A549 (cell line): Measurements from ENCODE around the gene KCNK7. TPM values are rescaled to one million over a fixed set of nuclear protein-coding genes. Genes with fewer than 3 reads are reported as not detected.

Source experiments
- ATAC-seq, 2 experiments: fragments of 200-7000 bp in 1 of 2; fragments of >200 bp in 1 of 2; cut with Nextera tagmentation in 1 of 2; cut with Tn5 transposase in 1 of 2; 3 replicates each; pipeline versions ENCODE4 v1.8.0 to v1.9.1; 2018 to 2020; ENCODE audit warnings: mild to moderate bottlenecking in 1 of 2, moderate library complexity in 1 of 2
- CTCF ChIA-PET: fragments of 300-600 bp; sonication (Branson Sonifier 250); formaldehyde crosslinking; extraction: SDS; loops from one replicate; lab custom pipeline; 2021; ENCODE audit warnings: antibody characterized with exemption, inconsistent platforms; lab: Yijun Ruan, JAX
- POLR2A ChIA-PET: fragments of 350-600 bp; formaldehyde crosslinking; extraction: SDS; loops from one replicate; lab custom pipeline; 2021; ENCODE audit warnings: antibody characterized with exemption, inconsistent platforms; lab: Yijun Ruan, JAX
- DNase-seq, 2 experiments: peaks; one replicate each; pipeline versions ENCODE4 v3.0.0 to v3.0.0-alpha.2; 2011 to 2016; ENCODE audit warnings: low read depth in 1 of 2, low spot score in 1 of 2
- FAIRE-seq: peaks from 2 replicates; lab custom pipeline; 2011; peaks lifted over from hg19 to GRCh38; lab: Jason Lieb, UNC
- H3K27ac ChIP-seq, 2 experiments: fragments of >200 bp; sonication (Bioruptor Twin); formaldehyde crosslinking; 3 replicates each; pipeline ENCODE4 v1.5.1; 2016 to 2017
- H3K4me1 ChIP-seq: fragments of >200 bp; sonication (Bioruptor Twin); formaldehyde crosslinking; 3 replicates; pipeline ENCODE4 v1.6.1; 2016
- H3K4me2 ChIP-seq: fragments of >200 bp; sonication (Bioruptor Twin); formaldehyde crosslinking; 3 replicates; pipeline ENCODE4 v1.6.1; 2016
- H3K4me3 ChIP-seq: fragments of >200 bp; sonication (Bioruptor Twin); formaldehyde crosslinking; 3 replicates; pipeline ENCODE4 v1.5.1; 2016
- H3K9me3 ChIP-seq: fragments of >200 bp; sonication (Bioruptor Twin); formaldehyde crosslinking; 3 replicates; pipeline ENCODE4 v1.6.1; 2016
- CEBPB ChIP-seq, 2 experiments: fragments of >200 bp in 1 of 2; sonication (Bioruptor Twin) in 1 of 2; formaldehyde crosslinking in 1 of 2; IDR thresholded peaks; 2 replicates each; pipeline ENCODE4 v1.6.1; 2012 to 2016
- EHF ChIP-seq: fragments of 250-450 bp; sonication (Bioruptor Pico); IDR thresholded peaks from 2 replicates; pipeline ENCODE4 v1.5.0; 2020; ENCODE audit warnings: mild to moderate bottlenecking
- FOSB ChIP-seq: fragments of 250-450 bp; sonication (Bioruptor Pico); IDR thresholded peaks from 2 replicates; pipeline ENCODE4 v1.5.0; 2020; ENCODE audit warnings: mild to moderate bottlenecking, moderate library complexity
- FOSL2 ChIP-seq, 2 experiments: fragments of 450-650 bp in 1 of 2; fragments of >200 bp in 1 of 2; sonication (Bioruptor Twin) in 1 of 2; formaldehyde crosslinking; IDR thresholded peaks; 2 replicates each; pipeline versions ENCODE4 v1.5.0 to v1.6.1; 2016 to 2020; ENCODE audit warnings: mild to moderate bottlenecking in 1 of 2, moderate library complexity in 1 of 2
- FOXS1 ChIP-seq: fragments of 250-450 bp; sonication (Bioruptor Pico); IDR thresholded peaks from 2 replicates; pipeline ENCODE4 v1.5.0; 2020; ENCODE audit warnings: mild to moderate bottlenecking, moderate library complexity
- GATA3 ChIP-seq: IDR thresholded peaks from 2 replicates; pipeline ENCODE4 v1.6.1; 2012; ENCODE audit warnings: borderline replicate concordance
- HDAC2 ChIP-seq: fragments of 200-600 bp; sonication (generic); IDR thresholded peaks from 2 replicates; pipeline ENCODE4 v1.6.1; 2016
- JUN ChIP-seq, 2 experiments: fragments of >200 bp; sonication (Bioruptor Twin); formaldehyde crosslinking; IDR thresholded peaks; 2 replicates in 1 of 2; 3 replicates in 1 of 2; pipeline ENCODE4 v1.6.1; 2016 to 2017
- JUNB ChIP-seq: fragments of >200 bp; sonication (Bioruptor Twin); formaldehyde crosslinking; IDR thresholded peaks from 2 replicates; pipeline ENCODE4 v1.6.1; 2016
- KDM1A ChIP-seq: fragments of 200-600 bp; sonication (generic); IDR thresholded peaks from 2 replicates; pipeline ENCODE4 v1.6.1; 2016; ENCODE audit warnings: low read depth, mild to moderate bottlenecking
- KDM5A ChIP-seq: fragments of 200-600 bp; sonication (generic); IDR thresholded peaks from 2 replicates; pipeline ENCODE4 v1.6.1; 2016; ENCODE audit warnings: antibody characterized with exemption, mild to moderate bottlenecking
- PHF8 ChIP-seq: fragments of 200-600 bp; sonication (generic); IDR thresholded peaks from 2 replicates; pipeline ENCODE4 v1.6.1; 2016; ENCODE audit warnings: low read depth, mild to moderate bottlenecking, antibody characterized with exemption, moderate library complexity, borderline replicate concordance
- POLR2A ChIP-seq: IDR thresholded peaks from 2 replicates; pipeline ENCODE4 v1.6.1; 2012; ENCODE audit warnings: mild to moderate bottlenecking, low read length
- RNF2 ChIP-seq: fragments of 200-600 bp; sonication (generic); IDR thresholded peaks from 2 replicates; pipeline ENCODE4 v1.6.1; 2016; ENCODE audit warnings: low read depth, mild to moderate bottlenecking, antibody characterized with exemption, moderate library complexity, borderline replicate concordance
- TP53 ChIP-seq: fragments of 250-450 bp; sonication (Bioruptor Pico); IDR thresholded peaks from 2 replicates; pipeline ENCODE4 v1.5.0; 2021; ENCODE audit warnings: mild to moderate bottlenecking, moderate library complexity
- USF2 ChIP-seq: fragments of 450-650 bp; IDR thresholded peaks from 2 replicates; pipeline ENCODE4 v1.6.1; 2014; ENCODE audit warnings: antibody characterized with exemption
- WGBS: methylation state at CpG from one replicate; pipeline ENCODE4 v1.1.6; 2017; ENCODE audit errors: missing lambda C conversion rate; 5-methylcytosine and 5-hydroxymethylcytosine counted together
- polyA plus RNA-seq, 4 experiments: library from polyadenylated mRNA; depleted of rRNA in 3 of 4; stranded (reverse); fragments of >200 nt; fragmentation: RNase III in 1 of 4; extraction: RNeasy Plus Mini Kit Qiagen cat#74134 plus additional on column Dnase treatment in 1 of 4; gene quantifications; 2 replicates in 3 of 4; 3 replicates in 1 of 4; pipeline ENCODE4 v1.2.3, GENCODE V29; 2011 to 2017
- TF ChIP-seq, protein P1 (sequence below): fragments of 250-450 bp; sonication (Bioruptor Pico); IDR thresholded peaks from 2 replicates; pipeline ENCODE4 v1.5.0; 2021; ENCODE audit warnings: mild to moderate bottlenecking, moderate library complexity, borderline replicate concordance
- TF ChIP-seq, protein P2 (sequence below): IDR thresholded peaks from 2 replicates; pipeline ENCODE4 v1.6.1; 2012

The KCNK7 gene
- polyA plus RNA-seq, 2 of the 4 experiments (the other 2 are of a cell fraction), result 0.13 to 0.50 TPM

DNA sequence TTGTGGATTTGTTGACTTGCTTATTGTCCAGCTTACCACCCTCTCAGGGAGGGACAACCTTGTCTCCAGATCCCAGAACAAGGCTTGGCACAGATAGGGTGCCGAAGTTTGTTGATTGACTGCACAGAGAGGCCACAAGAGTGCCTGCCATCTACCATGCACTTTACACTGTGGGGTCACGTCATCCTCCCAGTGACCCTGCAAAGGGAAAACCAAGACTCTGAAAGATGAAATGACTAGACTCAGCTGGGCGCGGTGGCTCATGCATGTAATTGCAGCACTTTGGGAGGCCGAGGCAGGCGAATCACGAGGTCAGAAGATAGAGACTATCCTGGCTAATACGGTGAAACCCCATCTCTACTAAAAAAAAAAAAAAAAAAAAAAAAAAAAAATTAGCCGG lies 32.8 kb downstream of the KCNK7 start:
- Histone ChIP-seq H3K27ac (peak overlapping the region in 1 of 2 experiments; percentile 99; a peak in 1 of 6 replicates), H3K4me1 (peaks cover 42% of the 10 kb centered on the region), H3K4me3 (no peak overlapping the region)
- POLR2A ChIA-PET, result no interaction called here
- DNase-seq, result no peak
- CTCF ChIA-PET, result interaction anchor here (0.6 to 16.3 kb wide), 8 partner anchors 9 to 87 kb away, joined by 3 to 393 read pairs (median 8); partner anchors contain the start of genes FAM89B and ZNRD2
- no peak for FAIRE-seq
- ATAC-seq, result no peak
- TF ChIP-seq KDM5A, result no peak
- TF ChIP-seq JUNB, result no peak
- TF ChIP-seq, all 56 proteins: peak for 0
- Histone ChIP-seq H3K4me2 (no peak overlapping the region), H3K9me3 (no peaks in the 10 kb centered on the region)
- 89% methylated on average over 9 of the region's 9 CpGs for WGBS

- H3K4me2 ChIP-seq, result no peak overlapping the region; the same call in 2 of the 3 replicates
- ChIA-PET CTCF (interaction anchor here (0.7 to 16.3 kb wide), 6 partner anchors 10 to 52 kb away, joined by 4 to 393 read pairs (median 17); partner anchors contain the start of genes EHBP1L1, FAM89B and ZNRD2), POLR2A (interaction anchor here (4.1 kb wide), 1 partner anchor 9 kb away, joined by 51 read pairs; the partner anchor contains the start of genes FAM89B and ZNRD2)
- FAIRE-seq (no peak), DNase-seq (no peak), ATAC-seq (no peak)
- 87% methylated on average over 7 of the region's 7 CpGs for WGBS
- H3K4me3 ChIP-seq, result no peak overlapping the region
- TF ChIP-seq, protein P1, sequence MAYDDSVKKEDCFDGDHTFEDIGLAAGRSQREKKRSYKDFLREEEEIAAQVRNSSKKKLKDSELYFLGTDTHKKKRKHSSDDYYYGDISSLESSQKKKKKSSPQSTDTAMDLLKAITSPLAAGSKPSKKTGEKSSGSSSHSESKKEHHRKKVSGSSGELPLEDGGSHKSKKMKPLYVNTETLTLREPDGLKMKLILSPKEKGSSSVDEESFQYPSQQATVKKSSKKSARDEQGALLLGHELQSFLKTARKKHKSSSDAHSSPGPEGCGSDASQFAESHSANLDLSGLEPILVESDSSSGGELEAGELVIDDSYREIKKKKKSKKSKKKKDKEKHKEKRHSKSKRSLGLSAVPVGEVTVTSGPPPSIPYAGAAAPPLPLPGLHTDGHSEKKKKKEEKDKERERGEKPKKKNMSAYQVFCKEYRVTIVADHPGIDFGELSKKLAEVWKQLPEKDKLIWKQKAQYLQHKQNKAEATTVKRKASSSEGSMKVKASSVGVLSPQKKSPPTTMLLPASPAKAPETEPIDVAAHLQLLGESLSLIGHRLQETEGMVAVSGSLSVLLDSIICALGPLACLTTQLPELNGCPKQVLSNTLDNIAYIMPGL (CRISPR knock-in tag), result no peak
- TF ChIP-seq EHF (no peak), PHF8 (no peak), TP53 (CRISPR knock-in tag) (no peak), RNF2 (no peak), KDM1A (no peak), HDAC2 (no peak)
- peak overlapping the region; percentile 94 to 99; a peak in 4 of 6 replicates for H3K27ac ChIP-seq
- peaks cover 43% of the 10 kb centered on the region for H3K4me1 ChIP-seq
- H3K9me3 ChIP-seq, result no peaks in the 10 kb centered on the region
Observed at GRCh38 chr11:65562020-65562419, 33.6 kb downstream of the KCNK7 start.

GRCh38 chr11:65560555-65561418 lies 34.8 kb downstream of the KCNK7 start:
- Histone ChIP-seq H3K9me3 (no peaks in the 10 kb centered on the region), H3K27ac (peak overlapping the region; percentile 94 to 99), H3K4me2 (peak overlapping the region; percentile 98), H3K4me3 (no peak overlapping the region), H3K4me1 (peaks cover 52% of the 10 kb centered on the region)
- peak; percentile 74 to 86 for DNase-seq
- FAIRE-seq, result peak; percentile 59
- CTCF ChIA-PET, result interaction anchor here (0.8 to 16.3 kb wide), 10 partner anchors 9 to 146 kb away, joined by 3 to 393 read pairs (median 6); partner anchors contain the start of genes FAM89B and ZNRD2
- POLR2A ChIA-PET, result interaction anchor here (0.5 to 4.1 kb wide), 10 partner anchors 8 to 140 kb away, joined by 3 to 51 read pairs (median 4); partner anchors contain the start of genes FAM89B, PCNX3, SCYL1 and ZNRD2
- TF ChIP-seq HDAC2 (no peak), POLR2A (peak; percentile 45; the same call in 1 of the 2 replicates), FOSL2 (IDR thresholded peaks at IDR 0.05) (no peak), FOSL2 (CRISPR knock-in tag; IDR thresholded peaks at IDR 0.05) (peak; percentile 16; the same call in 1 of the 2 replicates), GATA3 (0 out of 2 replicates have a peak, but pooled peaks have one; percentile 7), CEBPB (IDR thresholded peaks at IDR 0.05) (no peak)
- ATAC-seq, result peak; percentile 52 to 67
- WGBS, result 10% methylated on average over 14 of the region's 15 CpGs

DNA sequence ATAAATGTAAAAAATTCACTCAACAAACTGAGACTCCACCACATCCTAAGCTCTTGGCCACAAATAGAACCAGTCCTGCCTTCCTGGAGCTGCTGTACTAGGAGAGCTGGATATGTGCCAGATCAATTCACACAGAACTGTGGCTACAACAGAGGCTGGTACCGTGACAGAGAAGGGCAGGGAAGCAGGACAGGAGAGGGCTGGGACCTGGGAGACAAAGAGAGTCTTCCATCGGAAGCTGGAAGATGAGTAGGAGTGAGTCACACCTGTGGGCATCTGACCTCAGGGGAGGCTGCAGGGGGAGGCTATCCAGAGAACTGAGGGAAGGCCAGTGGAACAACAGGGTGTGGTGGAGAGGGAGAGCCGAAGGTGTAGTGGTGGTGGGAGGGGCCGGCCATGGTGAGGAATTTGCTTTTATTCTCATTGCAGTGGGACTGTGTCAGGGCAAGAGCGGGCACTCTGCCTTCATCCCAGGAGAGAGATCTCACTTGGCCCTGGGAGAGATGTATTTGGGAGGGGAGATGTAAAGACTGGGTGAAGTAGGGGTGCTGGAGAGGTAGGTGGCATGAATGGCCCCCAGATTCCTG lies 35.6 kb downstream of the KCNK7 start:
- H3K4me1 ChIP-seq, result peaks cover 58% of the 10 kb centered on the region
- H3K4me2 ChIP-seq, result peak overlapping the region; percentile 98
- H3K4me3 ChIP-seq, result no peak overlapping the region
- no peaks in the 10 kb centered on the region for H3K9me3 ChIP-seq
- 0% methylated on average over 5 of the region's 5 CpGs for WGBS
- TF ChIP-seq, protein P1 (CRISPR knock-in tag), result no peak
- TF ChIP-seq FOXS1 (no peak), USF2 (peak; percentile 15; the same call in 1 of the 2 replicates), POLR2A (peak; percentile 14), JUN (IDR thresholded peaks at IDR 0.05) (peak; percentile 62 to 70; a peak in 3 of 5 replicates), GATA3 (peak; percentile 42; the same call in 1 of the 2 replicates), FOSB (no peak), FOSL2 (IDR thresholded peaks at IDR 0.05) (peak; percentile 72), FOSL2 (CRISPR knock-in tag; IDR thresholded peaks at IDR 0.05) (peak; percentile 88), JUNB (peak; percentile 58; the same call in 1 of the 2 replicates)
- TF ChIP-seq, protein P2, sequence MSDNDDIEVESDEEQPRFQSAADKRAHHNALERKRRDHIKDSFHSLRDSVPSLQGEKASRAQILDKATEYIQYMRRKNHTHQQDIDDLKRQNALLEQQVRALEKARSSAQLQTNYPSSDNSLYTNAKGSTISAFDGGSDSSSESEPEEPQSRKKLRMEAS, result 0 out of 2 replicates have a peak, but pooled peaks have one; percentile 6
- no peak for FAIRE-seq
- CTCF ChIA-PET, result interaction anchor here (0.8 to 16.3 kb wide), 11 partner anchors 8 to 220 kb away, joined by 3 to 393 read pairs (median 4); partner anchors contain the start of genes FAM89B and ZNRD2
- POLR2A ChIA-PET, result interaction anchor here (0.5 to 4.1 kb wide), 11 partner anchors 9 to 139 kb away, joined by 3 to 51 read pairs (median 4); partner anchors contain the start of genes FAM89B, PCNX3, SCYL1 and ZNRD2
- peak; percentile 56 to 62 for ATAC-seq
- H3K27ac ChIP-seq, result peak overlapping the region; percentile 94 to 99
- DNase-seq, result peak; percentile 89 to 90
